ENCODE data around the gene CTTNBP2NL.
A peak's percentile ranks its signal among the peaks of the same experiment; 100 is the strongest.
"Not testable (repeated sequence)": the region's sequence is repeated elsewhere in the genome, so short reads cannot be mapped to it uniquely, and the experiment has no call there.

Gene CTTNBP2NL

GRCh38 chr1:112466078-112466660 lies 70.2 kb downstream of the CTTNBP2NL start:
- DNase-seq: peak; percentile 23

GRCh38 chr1:112470324-112470723 lies 74.3 kb downstream of the CTTNBP2NL start:
- DNase-seq: not testable (repeated sequence)

GRCh38 chr1:112470966-112471365 lies 75.0 kb downstream of the CTTNBP2NL start:
- no peak for DNase-seq

DNA sequence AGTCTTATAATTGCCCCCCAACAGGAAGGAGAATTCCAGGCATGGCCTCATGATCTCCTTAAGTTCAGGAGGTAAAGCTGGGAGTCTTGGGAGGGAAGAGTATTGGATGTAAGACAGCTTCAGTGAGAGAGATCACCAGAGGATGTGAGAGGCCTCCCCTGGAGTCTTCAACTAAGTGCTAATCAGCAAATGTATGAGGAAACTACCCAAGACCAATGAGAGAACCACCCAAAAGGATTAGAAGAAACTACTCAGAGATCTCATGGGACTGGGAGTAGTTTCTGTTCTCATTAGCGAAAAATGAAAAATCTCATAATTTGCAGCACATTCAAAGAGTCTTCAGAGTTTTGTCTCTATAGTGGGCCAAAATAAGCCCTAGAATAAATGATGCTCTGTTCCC lies 76.1 kb downstream of the CTTNBP2NL start:
- no peak for DNase-seq

GRCh38 chr1:112477550-112477949 lies 81.5 kb downstream of the CTTNBP2NL start:
- DNase-seq: no peak

GRCh38 chr1:112478314-112478713 lies 82.3 kb downstream of the CTTNBP2NL start:
- no peak for DNase-seq

- not testable (repeated sequence) for DNase-seq
Measured at GRCh38 chr1:112486063-112486462, 90.0 kb downstream of the CTTNBP2NL start.

DNA sequence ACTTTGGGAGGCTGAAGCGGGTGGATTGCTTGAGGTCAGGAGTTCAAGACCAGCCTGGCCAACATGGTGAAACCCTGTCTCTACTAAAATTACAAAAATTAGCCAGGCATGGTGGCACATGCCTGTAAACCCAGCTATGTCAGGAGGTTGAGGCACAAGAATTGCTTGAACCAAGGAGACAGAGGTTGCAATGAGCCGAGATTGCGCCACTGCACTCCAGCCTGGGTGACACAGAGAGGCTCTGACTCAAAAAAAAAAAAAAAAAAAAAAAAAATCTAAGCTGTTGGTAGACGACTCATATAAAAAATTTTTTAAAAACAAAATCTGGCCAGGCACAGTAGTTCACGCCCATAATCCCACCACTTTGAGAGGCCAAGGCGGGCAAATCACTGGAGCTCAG lies 91.7 kb downstream of the CTTNBP2NL start:
- DNase-seq: not testable (repeated sequence)

DNA sequence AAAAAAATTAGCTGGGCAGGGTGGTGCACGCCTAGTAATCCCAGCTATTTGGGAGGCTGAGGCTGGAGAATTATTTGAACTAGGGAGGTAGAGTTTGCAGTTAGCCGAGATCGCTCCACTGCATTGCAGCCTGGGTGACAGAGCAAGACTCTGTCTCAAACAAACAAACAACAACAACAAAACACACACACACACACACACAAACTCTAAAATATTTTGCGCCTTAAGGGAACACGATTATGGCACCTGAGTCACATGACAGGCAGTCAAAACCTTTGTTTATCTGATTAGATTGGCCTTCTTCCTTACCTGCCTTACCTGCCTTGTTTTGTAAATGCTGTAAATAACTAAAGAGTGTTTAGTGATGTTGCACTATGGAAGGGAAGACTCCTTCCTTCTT lies 92.1 kb downstream of the CTTNBP2NL start:
- DNase-seq: no peak

GRCh38 chr1:112492076-112492475 lies 96.1 kb downstream of the CTTNBP2NL start:
- DNase-seq: no peak

DNA sequence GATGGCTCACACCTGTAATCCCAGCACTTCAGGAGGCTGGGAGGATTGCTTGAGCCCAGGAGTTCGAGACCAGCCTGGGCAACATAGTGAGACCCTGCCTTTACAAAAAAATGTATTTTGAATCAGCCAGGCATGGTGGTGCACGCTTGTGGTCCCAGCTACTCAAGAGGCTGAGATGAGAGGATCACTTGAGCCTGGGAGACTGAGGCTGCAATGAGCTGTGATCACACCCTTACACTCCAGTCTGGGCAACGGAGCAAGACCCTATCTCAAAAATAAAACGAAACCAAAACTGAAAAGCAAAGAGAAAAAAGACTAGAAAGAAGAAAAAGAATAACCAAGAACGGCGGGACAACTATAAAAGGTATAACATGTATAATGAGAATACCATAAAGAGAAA lies 97.3 kb downstream of the CTTNBP2NL start:
- no peak for DNase-seq

DNA sequence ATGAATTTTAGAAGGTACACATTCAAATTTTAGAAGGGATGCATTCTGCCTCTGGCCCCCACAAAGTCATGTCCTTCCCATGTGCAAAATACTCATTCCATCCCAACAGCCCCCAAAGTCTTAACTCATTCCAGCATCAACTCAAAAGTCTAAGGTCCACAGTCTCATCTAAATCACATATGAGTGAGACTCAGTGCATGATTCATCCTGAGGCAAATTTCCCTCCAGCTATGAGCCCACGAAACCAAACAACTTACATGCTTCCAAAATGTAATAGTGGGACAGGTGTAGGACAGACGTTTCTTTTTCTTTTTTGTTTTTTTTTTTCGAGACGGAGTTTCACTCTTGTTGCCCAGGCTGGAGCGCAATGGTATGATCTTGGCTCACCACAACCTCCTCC lies 100.3 kb downstream of the CTTNBP2NL start:
- no peak for DNase-seq

DNA sequence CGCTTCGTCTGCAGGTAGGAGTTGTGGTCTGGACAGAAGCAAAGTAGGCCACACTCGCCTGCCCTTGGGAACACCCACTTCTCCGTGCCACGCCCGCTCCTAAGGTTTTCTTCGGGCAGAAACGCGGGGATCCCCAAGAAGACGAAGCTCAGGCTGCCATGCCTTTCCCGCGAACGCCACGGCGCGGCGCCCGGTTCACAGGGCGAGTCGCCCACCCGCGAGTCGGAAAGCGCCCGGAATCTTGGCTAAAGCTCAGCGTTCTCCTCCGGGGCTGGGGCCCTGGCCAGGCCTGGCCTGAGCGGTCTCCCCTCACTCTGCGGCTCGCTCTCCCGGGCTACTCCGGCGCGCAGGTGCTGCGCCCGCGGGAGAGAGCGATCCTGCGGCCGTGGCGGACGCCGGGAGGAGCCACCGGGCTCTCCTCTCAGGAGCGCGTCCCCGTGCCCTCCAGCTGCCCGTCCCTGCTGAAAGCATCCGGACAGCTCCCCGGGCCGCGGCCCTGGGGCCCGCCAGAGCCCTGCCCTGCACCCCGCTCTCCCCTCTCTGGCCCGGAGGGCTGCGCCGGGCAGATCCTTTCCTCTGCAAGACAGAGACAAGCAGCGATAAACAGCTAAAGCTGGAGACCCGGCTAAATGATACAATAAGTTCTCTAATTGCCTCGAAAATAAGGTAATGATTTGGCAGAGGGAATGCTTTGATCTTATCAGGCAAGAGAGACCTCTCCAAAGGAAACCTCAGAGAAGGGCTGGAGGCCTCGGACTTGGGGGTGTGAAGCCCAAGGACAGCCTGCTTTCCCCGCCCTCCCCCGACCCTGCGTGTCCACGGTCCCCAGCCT lies 106.0 kb downstream of the CTTNBP2NL start:
- DNase-seq: no peak

GRCh38 chr1:112502826-112503225 lies 106.8 kb downstream of the CTTNBP2NL start:
- DNase-seq: no peak

DNA sequence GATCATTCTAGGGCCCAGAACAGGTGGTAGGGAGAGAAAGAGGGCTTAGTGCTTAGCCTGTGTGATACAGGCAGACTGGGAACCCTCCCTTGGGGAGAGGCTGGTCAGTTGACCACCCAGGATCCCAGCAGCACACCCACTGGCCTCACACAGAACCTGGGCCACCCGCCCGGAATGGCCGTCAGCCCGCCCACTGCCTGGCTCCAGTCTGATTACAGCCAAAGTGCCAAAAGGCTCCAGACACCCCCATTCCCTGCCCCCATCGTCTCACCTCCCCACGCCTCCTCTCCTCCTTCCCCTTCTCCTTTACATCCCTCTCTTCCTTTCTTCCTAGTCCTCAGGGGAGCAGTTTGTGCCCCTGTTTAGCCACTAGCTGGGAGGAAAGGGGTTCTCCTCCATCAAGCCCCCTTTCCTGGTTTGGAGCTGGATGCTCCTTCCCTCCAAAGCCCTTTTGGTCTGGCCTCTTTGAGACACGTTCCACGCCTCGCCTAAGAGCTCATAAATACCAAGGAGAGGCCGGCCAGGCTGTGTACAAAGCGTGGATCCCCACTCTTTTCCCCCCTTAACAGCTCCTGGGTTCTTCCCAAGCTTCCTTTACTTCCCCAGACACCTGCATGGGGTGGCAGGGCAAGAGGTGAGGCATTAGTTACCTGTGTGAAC lies 108.1 kb downstream of the CTTNBP2NL start:
- DNase-seq: no peak

- DNase-seq: no peak
Measured at GRCh38 chr1:112504661-112505399, 108.8 kb downstream of the CTTNBP2NL start.

DNA sequence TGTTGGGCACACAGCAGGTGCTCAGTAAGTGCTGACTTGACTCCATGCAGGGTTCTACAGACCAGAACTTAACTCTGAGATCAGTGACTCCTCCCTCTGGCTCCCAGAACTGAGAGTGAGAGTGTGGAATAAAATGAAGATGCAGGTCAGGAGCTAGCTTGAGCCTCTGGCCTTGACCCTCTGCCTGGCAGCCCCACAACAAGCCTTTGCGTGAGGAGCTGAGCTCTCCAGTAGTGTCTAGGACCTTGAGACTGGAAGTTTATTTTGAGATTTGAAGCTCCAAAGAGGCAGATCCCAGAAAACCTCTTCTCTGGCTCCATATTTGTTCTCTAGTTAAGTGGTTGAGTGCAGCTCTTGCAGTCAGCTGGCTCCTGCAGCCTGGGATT lies 109.4 kb downstream of the CTTNBP2NL start:
- no peak for DNase-seq

DNA sequence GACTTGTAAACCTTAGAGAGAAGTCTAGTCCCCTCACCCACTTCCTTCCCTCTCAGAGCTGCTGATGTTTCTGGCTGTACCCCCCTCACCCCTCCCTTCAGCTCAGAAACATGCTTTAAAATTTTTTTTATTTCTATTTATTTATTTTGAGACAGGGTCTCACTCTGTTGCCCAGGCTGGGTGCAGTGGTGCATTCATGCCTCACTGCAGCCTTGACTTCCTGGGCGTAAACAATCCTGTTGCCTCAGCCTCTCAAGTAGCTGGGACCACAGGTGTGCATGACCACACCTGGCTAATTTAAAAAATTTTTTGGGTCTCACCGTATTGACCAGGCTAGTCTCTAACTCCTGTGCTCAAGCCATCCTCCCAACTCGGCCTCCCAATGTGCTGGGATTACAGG lies 109.9 kb downstream of the CTTNBP2NL start:
- no peak for DNase-seq

- DNase-seq: no peak
Measured at GRCh38 chr1:112506306-112506705, 110.3 kb downstream of the CTTNBP2NL start.

DNA sequence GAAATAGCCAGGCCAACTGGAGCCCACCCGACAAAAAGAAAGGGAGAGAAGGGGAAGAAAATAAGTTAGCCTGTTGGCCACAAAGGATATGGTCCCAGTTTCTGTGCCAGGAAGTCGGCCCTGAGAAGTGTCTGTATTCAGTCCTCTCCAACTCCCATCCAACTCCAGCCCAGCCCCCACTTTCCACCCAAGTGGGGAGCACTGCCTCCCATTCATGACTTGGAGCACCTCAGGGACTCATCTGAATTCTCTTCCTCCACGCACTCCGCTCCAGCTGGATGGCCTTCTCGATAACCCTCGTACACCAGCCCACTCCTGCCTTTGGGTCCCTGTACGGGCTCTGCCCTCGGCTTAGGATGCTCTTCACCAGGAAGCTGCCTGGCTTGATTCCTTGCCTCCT lies 110.7 kb downstream of the CTTNBP2NL start:
- DNase-seq: no peak

DNA sequence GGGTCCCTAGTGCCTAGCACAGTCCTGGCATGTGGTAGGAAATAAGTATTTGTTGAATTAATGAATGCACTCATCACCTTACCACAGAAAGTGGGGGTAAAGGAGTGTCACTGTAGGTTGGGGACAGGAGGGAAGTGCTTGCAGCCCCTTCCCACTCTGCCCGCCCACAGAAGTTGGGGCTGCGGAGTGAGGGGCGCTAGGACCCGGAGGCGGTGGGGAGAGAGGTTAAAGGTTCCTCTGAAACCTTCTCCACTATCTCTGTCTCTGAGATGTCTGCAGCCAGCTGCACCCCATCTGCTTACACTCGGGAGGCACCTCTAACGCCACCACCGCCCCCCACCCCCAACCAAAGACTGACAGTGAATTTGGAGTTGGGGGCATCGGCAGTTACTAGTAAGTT lies 111.3 kb downstream of the CTTNBP2NL start:
- DNase-seq: no peak

DNA sequence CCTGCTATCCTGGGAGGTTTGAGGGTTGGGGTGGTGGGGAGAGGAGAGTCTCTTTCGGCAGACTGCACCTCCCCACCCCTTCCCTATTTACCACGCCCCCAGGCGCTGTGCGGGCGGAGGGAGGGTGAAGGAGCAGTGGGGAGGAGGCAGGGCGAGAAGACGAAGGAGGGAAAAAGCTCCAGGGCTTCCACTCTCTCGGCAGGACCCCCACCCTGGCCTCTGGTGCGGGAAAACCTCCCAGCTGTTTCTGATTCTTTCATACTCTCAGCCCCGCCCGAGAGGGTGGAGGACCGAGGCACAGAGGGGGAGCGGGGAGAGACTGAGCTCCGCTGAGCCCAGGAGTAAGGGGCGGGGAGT lies 111.9 kb downstream of the CTTNBP2NL start:
- no peak for DNase-seq

DNA sequence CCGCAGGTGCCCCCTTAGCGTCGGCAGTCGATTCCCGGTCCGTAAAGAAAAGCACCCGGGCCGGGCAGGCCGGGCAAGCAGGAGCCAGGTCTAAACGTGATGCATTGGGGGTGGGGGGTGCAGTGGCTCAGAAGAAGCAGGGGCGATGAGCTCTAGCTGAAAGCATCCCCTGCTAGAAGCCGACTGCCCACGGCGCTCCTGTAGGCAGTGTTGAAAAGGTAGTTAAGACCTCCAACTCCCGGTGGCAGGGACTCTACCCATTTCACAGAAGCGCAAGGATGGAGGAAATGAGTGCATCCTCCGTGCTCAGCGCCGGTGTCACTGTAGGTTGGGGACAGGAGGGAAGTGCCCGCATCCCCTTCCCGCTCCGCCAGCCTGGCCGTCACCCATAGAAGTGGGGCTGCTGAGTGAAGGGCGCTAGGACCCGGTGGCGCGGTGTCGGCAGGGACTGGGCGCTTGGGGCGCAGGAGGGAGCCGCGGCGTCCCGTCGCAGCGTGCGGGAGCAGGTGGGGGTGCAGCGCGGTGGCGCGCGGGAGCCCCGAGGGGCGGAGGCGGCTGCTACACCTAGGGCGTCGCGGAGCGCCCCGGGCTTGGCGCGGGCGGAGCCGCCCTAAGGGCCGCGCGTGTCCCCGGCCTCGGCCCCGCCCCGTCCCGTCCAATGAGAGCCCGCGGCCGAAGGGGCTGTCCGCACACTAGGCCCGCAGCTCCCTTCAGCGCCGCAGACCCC lies 112.4 kb downstream of the CTTNBP2NL start, which contains the start of gene WNT2B:
WNT2B (plus strand) TSS at position 688 of the 727 bp plus-strand sequence. CDS start 298 bp downstream, outside the sequence.
- DNase-seq: no peak

All from NCI-H2081 treated with DMSO at 0.1 percent for 48 hours (cell line).